Body of pancreas (tissue), 4 donors: ENCODE measurements around the gene PEX14.

Experiments used
- CTCF ChIP-seq, 7 experiments: fragments of 450-650 bp in 4 of 7; fragments of 200-600 bp in 3 of 7; sonication (generic) in 3 of 7; IDR thresholded peaks; one replicate each; pipeline ENCODE4 v1.5.1; 2016 to 2019; ENCODE audit warnings: antibody characterized with exemption in 7 of 7
- POLR2A ChIP-seq, 3 donors: fragments of 450-650 bp; IDR thresholded peaks; one replicate each; pipeline ENCODE4 v1.6.1; 2016; ENCODE audit warnings: antibody characterized with exemption in 3 of 3, mild to moderate bottlenecking in 2 of 3

DNA sequence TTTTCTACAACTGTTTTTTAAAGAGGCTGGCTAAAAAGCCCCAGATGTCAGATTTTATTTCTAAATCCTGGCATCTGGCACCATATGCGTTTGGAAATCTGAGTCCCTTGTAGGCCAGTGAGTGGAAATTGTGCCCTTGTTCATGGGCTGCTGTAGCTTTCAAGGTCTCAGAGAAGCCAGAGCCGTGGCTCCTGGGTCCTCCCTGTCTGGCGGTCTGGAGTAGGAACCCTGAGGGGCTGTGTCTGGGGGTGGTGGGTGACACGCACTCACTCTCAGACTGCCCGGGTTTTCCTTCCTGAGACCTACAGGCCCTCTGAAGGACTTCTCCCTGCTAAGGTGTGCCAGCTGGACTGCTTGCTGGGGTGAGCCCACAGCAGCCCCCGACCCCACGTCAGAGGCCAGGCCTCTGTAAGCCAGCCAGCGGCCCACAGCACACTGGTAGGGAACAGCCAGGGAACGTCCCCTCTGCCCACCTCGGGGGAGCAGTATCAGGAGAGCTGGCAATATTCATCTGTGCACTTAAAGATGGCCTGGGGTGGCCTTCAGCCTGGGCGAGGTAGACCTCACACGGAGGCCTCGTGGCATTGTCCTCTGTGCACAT, 151.5 kb downstream of the PEX14 start:
- no peak for TF ChIP-seq CTCF (IDR thresholded peaks at IDR 0.05)
- no peak for TF ChIP-seq POLR2A (IDR thresholded peaks at IDR 0.05)
